Measurements from ENCODE around the gene NOTCH1. TPM values are rescaled to one million over a fixed set of nuclear protein-coding genes. Genes with fewer than 3 reads are reported as not detected.
"Not testable (repeated sequence)": the region's sequence is repeated elsewhere in the genome, so short reads cannot be mapped to it uniquely, and the experiment has no call there.

NOTCH1 gene
- total RNA-seq, 1 experiment from 2014 or later: 3.2 TPM

GRCh38 chr9:136581614-136582447 lies 36.0 kb upstream of the NOTCH1 start:
- no peak for DNase-seq (ENCODE audit: low read depth, low spot score)
- in situ Hi-C loops (cut with HindIII; ENCODE audit: low pct_unique_long_range_greater_than_20kb, low sequenced_read_pairs): no loop called here

GRCh38 chr9:136579650-136580219 lies 33.9 kb upstream of the NOTCH1 start:
- DNase-seq (ENCODE audit: low read depth, low spot score); in situ Hi-C loops (cut with HindIII; ENCODE audit: low pct_unique_long_range_greater_than_20kb, low sequenced_read_pairs): not testable (repeated sequence)

- in situ Hi-C loops (cut with HindIII; ENCODE audit: low pct_unique_long_range_greater_than_20kb, low sequenced_read_pairs): no loop called here
- DNase-seq (ENCODE audit: low read depth, low spot score): peak; percentile 28
Observed at GRCh38 chr9:136578915-136579649, 33.2 kb upstream of the NOTCH1 start.

DNA sequence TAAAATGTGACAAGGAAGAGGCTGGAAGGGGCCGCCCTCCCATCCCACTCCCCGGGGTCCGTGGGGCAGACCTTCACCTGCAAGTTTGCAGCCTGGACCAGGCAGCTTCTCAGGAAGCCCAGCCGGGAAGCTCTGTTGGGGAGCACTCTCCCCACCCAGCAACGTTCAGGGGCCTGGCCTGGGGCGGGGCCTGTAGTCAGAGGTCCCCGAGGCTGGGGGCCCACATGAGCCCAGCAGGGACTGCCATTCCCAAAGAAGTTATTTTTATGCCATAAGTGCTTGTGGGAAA lies 32.7 kb upstream of the NOTCH1 start:
- in situ Hi-C loops (cut with HindIII; ENCODE audit: low pct_unique_long_range_greater_than_20kb, low sequenced_read_pairs): no loop called here
- DNase-seq (ENCODE audit: low read depth, low spot score): no peak

- in situ Hi-C loops (cut with HindIII; ENCODE audit: low pct_unique_long_range_greater_than_20kb, low sequenced_read_pairs): no loop called here
- DNase-seq (ENCODE audit: low read depth, low spot score): no peak
Observed at GRCh38 chr9:136577941-136578625, 32.2 kb upstream of the NOTCH1 start.

DNA sequence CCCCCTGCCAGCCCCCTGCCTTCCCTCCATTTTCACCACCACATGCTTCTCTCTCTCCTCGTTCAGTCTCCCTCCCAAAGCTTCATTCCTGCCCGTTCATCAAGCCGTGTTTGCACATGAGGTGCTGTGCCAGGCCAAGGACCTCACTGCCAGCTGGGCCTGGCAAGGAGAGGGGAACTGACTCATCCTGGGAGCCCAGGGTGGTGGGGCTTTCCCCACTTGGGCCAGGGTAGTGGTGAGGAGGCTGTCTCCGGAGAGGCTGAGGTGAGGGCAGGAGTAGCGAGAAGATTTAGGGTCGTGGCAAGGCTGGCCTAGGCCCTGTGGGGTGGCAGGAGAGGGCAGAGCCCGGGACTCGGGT lies 30.4 kb upstream of the NOTCH1 start:
- no peak for DNase-seq (ENCODE audit: low read depth, low spot score)
- in situ Hi-C loops (cut with HindIII; ENCODE audit: low pct_unique_long_range_greater_than_20kb, low sequenced_read_pairs): no loop called here

DNA sequence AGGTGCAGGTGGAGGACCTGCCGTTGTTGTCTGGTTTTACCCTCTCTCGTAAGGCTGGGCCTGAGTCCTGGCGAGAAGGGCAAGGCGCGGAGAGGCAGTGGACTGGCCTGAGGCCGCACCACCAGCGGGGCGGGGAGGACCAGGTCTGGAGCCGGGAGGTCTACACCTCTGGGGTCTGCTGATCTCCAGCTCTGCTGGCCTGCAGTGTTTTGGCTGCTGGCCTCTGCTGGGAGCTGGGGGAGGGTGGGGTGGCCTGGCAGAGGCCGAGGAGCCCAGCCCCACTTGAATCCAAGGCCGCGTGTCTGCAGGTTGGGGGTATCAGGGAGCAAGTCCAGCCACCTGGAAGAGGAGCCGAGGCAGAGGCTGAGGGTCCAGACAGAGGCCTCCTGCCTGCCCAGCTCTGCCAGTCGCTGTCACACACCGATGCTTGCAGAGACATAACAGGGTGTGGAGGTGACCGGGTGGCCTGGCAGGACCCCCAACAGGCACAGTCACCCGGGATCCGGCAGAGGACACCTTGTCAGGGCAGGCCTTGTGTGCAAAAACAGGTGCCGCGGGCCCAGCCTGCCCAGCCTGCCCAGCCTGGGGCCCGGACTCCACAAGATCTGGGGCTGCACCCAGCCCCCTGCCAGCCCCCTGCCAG lies 29.9 kb upstream of the NOTCH1 start:
- in situ Hi-C loops (cut with HindIII; ENCODE audit: low pct_unique_long_range_greater_than_20kb, low sequenced_read_pairs): no loop called here
- no peak for DNase-seq (ENCODE audit: low read depth, low spot score)

GRCh38 chr9:136574606-136575005 lies 28.8 kb upstream of the NOTCH1 start:
- in situ Hi-C loops (cut with HindIII; ENCODE audit: low pct_unique_long_range_greater_than_20kb, low sequenced_read_pairs); DNase-seq (ENCODE audit: low read depth, low spot score): not testable (repeated sequence)

GRCh38 chr9:136572828-136573625 lies 27.2 kb upstream of the NOTCH1 start:
- in situ Hi-C loops (cut with HindIII; ENCODE audit: low pct_unique_long_range_greater_than_20kb, low sequenced_read_pairs): no loop called here
- no peak for DNase-seq (ENCODE audit: low read depth, low spot score)

GRCh38 chr9:136572003-136572827 lies 26.4 kb upstream of the NOTCH1 start:
- no peak for DNase-seq (ENCODE audit: low read depth, low spot score)
- in situ Hi-C loops (cut with HindIII; ENCODE audit: low pct_unique_long_range_greater_than_20kb, low sequenced_read_pairs): no loop called here

- in situ Hi-C loops (cut with HindIII; ENCODE audit: low pct_unique_long_range_greater_than_20kb, low sequenced_read_pairs): no loop called here
- no peak for DNase-seq (ENCODE audit: low read depth, low spot score)
Observed at GRCh38 chr9:136571531-136571930, 25.7 kb upstream of the NOTCH1 start.

DNA sequence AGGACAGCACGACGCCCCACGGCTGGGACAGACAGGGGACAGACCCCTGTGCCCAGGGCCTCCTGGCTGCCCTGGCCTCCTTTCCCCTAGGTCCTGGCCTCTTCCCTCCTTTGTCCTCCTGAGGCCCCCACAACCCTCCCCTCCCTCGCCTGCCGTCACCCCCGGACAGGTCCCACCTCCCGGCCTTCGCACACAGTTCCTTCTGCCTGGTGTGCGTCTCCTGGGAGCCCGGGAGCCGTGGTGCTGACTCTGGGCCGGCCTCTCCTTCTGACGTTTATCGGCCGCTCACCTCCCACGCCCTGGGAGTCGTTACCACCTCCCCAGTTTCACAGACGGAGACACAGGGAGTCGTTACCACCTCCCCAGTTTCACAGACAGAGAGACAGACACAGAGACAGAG lies 25.1 kb upstream of the NOTCH1 start:
- in situ Hi-C loops (cut with HindIII; ENCODE audit: low pct_unique_long_range_greater_than_20kb, low sequenced_read_pairs): no loop called here
- no peak for DNase-seq (ENCODE audit: low read depth, low spot score)

DNA sequence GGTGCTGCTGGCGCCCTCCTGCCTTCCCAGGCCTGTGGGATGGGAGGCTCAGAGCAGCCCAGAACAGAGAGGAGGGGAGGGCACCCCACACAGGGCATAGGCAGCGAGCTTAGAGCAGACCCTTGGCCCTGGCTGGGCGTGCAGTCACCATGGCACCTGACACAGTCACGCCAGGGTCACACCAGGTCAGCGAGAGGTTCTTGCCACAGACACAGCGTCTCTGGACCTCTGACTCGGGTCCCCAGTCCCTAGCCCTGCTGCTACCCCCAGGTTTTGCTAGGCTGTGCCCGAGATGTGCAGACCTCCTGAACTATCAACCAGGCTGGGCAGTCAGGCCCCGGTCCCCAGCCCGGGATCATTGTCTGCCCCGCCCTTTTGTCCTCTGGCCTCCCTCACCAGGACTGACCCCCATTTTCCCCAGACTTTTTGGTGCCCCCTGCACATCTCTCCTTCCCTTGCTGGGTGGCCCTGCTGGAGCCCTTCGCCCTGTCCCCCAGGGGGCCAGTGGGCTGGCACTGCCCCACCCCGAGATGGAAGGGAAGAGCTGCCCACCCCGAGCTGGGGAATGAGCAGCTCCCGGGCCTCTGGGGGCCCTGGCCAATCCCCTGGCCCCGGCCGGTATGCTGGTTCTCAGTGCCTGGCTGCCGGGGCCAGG lies 24.5 kb upstream of the NOTCH1 start:
- in situ Hi-C loops (cut with HindIII; ENCODE audit: low pct_unique_long_range_greater_than_20kb, low sequenced_read_pairs): no loop called here
- no peak for DNase-seq (ENCODE audit: low read depth, low spot score)

GRCh38 chr9:136569526-136570148 lies 23.8 kb upstream of the NOTCH1 start:
- no peak for DNase-seq (ENCODE audit: low read depth, low spot score)
- in situ Hi-C loops (cut with HindIII; ENCODE audit: low pct_unique_long_range_greater_than_20kb, low sequenced_read_pairs): no loop called here

DNA sequence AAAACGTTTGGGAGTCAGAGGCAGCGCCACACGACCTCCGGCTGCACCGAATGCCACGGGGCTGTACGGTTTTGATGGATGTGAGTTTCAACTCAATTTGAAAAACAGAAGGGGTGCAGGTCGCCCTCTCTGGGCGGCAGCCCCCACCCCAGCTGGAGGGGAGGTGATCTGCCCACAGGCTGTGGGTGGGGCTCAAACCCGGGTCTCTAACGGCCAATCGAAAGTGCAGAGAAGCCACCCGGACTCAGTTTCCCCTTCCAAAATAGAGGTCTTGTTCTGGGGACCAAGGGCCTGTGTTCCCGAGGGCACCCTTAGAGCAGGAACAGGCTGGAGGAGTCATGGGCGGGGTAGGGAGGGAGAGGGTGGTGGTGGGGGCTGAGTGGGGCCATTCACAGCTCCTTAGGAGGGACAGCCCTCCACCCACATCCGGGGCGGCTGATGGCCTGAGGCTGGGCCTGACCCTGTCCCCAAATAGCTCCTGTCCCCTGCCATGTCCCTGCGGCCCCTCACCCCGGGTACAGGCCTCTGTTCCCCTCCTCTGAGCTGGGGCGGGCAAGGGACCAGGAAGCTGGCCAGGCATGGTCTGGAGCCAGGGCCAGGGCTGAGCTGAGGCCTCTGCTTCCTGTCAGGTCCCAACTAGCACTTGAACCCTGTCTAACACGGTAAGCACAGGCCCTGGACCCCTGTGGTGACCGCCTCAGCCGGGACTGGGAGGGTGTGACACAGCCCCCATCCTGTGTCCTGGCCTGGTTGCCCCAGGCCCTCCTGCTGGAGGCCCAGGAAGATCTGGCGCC lies 22.6 kb upstream of the NOTCH1 start:
- no peak for DNase-seq (ENCODE audit: low read depth, low spot score)
- in situ Hi-C loops (cut with HindIII; ENCODE audit: low pct_unique_long_range_greater_than_20kb, low sequenced_read_pairs): no loop called here
